ENCODE data around the gene STXBP2.
A peak's percentile ranks its signal among the peaks of the same experiment; 100 is the strongest.
"Not testable (repeated sequence)": the region's sequence is repeated elsewhere in the genome, so short reads cannot be mapped to it uniquely, and the experiment has no call there.

STXBP2 gene

GRCh38 chr19:7635670-7636069 is 1.2 kb upstream of the STXBP2 start:
- no peak for DNase-seq

GRCh38 chr19:7636317-7636690 is 606 bp upstream of the STXBP2 start:
- DNase-seq: no peak

- DNase-seq: no peak
Observed at GRCh38 chr19:7637374-7638256, 705 bp downstream of the STXBP2 start.

GRCh38 chr19:7638802-7639465 is 2.0 kb downstream of the STXBP2 start:
- DNase-seq: no peak

- no peak for DNase-seq
Observed at GRCh38 chr19:7639863-7640348, 3.0 kb downstream of the STXBP2 start.

GRCh38 chr19:7640803-7641202 is 3.9 kb downstream of the STXBP2 start:
- DNase-seq: no peak

GRCh38 chr19:7641290-7642276 is 4.7 kb downstream of the STXBP2 start:
- no peak for DNase-seq

- no peak for DNase-seq
Observed at GRCh38 chr19:7642295-7643030, 5.6 kb downstream of the STXBP2 start.

GRCh38 chr19:7643031-7643415 is 6.1 kb downstream of the STXBP2 start:
- no peak for DNase-seq

GRCh38 chr19:7643629-7644549 is 7.0 kb downstream of the STXBP2 start:
- not testable (repeated sequence) for DNase-seq

- no peak for DNase-seq
Observed at GRCh38 chr19:7644550-7644877, 7.6 kb downstream of the STXBP2 start.

- DNase-seq: no peak
Observed at GRCh38 chr19:7645163-7645562, 8.3 kb downstream of the STXBP2 start.

- DNase-seq: no peak
Observed at GRCh38 chr19:7645656-7646425, 8.9 kb downstream of the STXBP2 start.

GRCh38 chr19:7646426-7646700 is 9.5 kb downstream of the STXBP2 start:
- no peak for DNase-seq

- DNase-seq: no peak
Observed at GRCh38 chr19:7647156-7647555, 10.2 kb downstream of the STXBP2 start.

GRCh38 chr19:7648265-7649014 is 11.5 kb downstream of the STXBP2 start:
- DNase-seq: no peak

GRCh38 chr19:7650148-7650547 is 13.2 kb downstream of the STXBP2 start:
- no peak for DNase-seq

- peak; percentile 96 for DNase-seq
Observed at GRCh38 chr19:7652061-7652641, 15.2 kb downstream of the STXBP2 start.

- no peak for DNase-seq
Observed at GRCh38 chr19:7654401-7654800, 17.5 kb downstream of the STXBP2 start.

GRCh38 chr19:7655581-7655980 is 18.7 kb downstream of the STXBP2 start:
- no peak for DNase-seq
